ENCODE measurements around the gene CRELD2. TPM values are rescaled to one million over a fixed set of nuclear protein-coding genes. Genes with fewer than 3 reads are reported as not detected.

CRELD2 gene
- total and polyA plus RNA-seq, 2 of the 8 experiments (the other 6 are each of a cell fraction or from before 2014, with no cell fraction given) = 24.5 to 36.6 TPM

DNA sequence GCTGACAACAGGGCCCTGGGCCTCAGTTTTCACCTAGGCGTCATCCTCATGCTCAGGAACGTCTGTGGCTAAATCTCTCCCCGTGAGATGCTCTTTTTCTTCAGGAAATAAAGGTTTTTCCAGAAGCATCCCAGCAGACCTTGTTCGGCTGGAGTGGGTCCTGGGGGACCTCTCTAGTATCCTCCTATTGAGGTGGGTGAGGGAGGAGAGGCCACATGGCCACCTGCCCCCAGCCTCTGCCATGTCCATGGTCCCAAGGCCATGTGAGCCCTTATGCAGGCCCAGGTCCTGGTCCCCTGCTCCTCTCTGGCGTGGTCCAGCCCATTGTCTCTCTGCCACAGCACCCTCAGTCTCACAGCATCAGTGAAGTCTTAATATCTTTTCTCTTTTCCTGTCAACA, 22.2 kb upstream of the CRELD2 start:
- Histone ChIP-seq H2BK15ac (ENCODE audit: low read length) (no peak overlapping the region), H2BK20ac (ENCODE audit: low read length) (no peak overlapping the region), H2AFZ (ENCODE audit: low read length) (no peak overlapping the region), H3K79me2 (ENCODE audit: control insufficient read depth in 1 of 2, insufficient read depth in 2 of 2, low read length in 2 of 2) (no peaks in the 10 kb centered on the region), H2BK12ac (ENCODE audit: low read depth, low read length) (no peak overlapping the region), H3K79me1 (ENCODE audit: low read depth, low read length) (no peaks in the 10 kb centered on the region), H3K4me2 (ENCODE audit: insufficient read depth in 1 of 2, low read depth in 2 of 2, low read length in 2 of 2) (no peak overlapping the region), H4K8ac (ENCODE audit: extremely low read depth, insufficient read depth, low read length) (no peak overlapping the region), H2BK120ac (replicated peaks; ENCODE audit: low read depth, low read length) (no peak overlapping the region), H3K56ac (replicated peaks; ENCODE audit: insufficient read length, low read depth, low read length) (no peak overlapping the region), H3K14ac (ENCODE audit: insufficient read length) (no peak overlapping the region), H2AK5ac (ENCODE audit: low read depth, low read length) (no peak overlapping the region), H3K23me2 (ENCODE audit: low read depth, low read length) (no peaks in the 10 kb centered on the region), H3K18ac (ENCODE audit: extremely low read depth, low read length) (no peak overlapping the region), H4K20me1 (replicated peaks in 1 of 2; ENCODE audit: control insufficient read depth in 1 of 2, insufficient read depth in 2 of 2, low read length in 2 of 2) (peaks cover 0 to 2% of the 10 kb centered on the region in 2 experiments), H3K23ac (ENCODE audit: insufficient read length) (no peak overlapping the region), H3K9me3 (ENCODE audit: insufficient read depth in 2 of 2, low read depth in 1 of 2, low read length in 1 of 2) (peaks cover 0 to 5% of the 10 kb centered on the region in 2 experiments; a peak in 2 of 4 replicates), H3K4me3 (ENCODE audit: extremely low read depth in 1 of 4, insufficient read depth in 2 of 4, low read depth in 3 of 4, low read length in 4 of 4) (no peak overlapping the region), H4K5ac (ENCODE audit: insufficient read length, low read depth, low read length) (no peak overlapping the region), H3K27ac (ENCODE audit: low read depth, low read length) (no peak overlapping the region), H2BK5ac (ENCODE audit: low read depth, low read length) (no peak overlapping the region), H3K27me3 (replicated peaks in 1 of 4; ENCODE audit: control insufficient read depth in 3 of 4, extremely low read depth in 1 of 4, insufficient read depth in 3 of 4, low read length in 3 of 4) (no peaks in the 10 kb centered on the region), H3K4ac (replicated peaks; ENCODE audit: insufficient read length, low read depth, low read length) (no peak overlapping the region), H3K4me1 (replicated peaks in 1 of 4; ENCODE audit: control insufficient read depth in 3 of 4, insufficient read depth in 4 of 4, low read length in 3 of 4) (no peaks in the 10 kb centered on the region), H3K9ac (replicated peaks in 1 of 4; ENCODE audit: extremely low read depth in 1 of 4, low read depth in 3 of 4, low read length in 3 of 4) (no peak overlapping the region), H4K91ac (replicated peaks; ENCODE audit: insufficient read length, low read length) (no peak overlapping the region), H3K36me3 (ENCODE audit: control insufficient read depth in 2 of 4, insufficient read depth in 4 of 4, low read length in 3 of 4) (peaks cover 0 to 9% (median under 1%) of the 10 kb centered on the region in 4 experiments; a peak in 3 of 8 replicates)
- ChIA-PET CTCF (ENCODE audit: partially characterized antibody) (interaction anchor here (1.0 kb wide), 1 partner anchor 97 kb away, joined by 3 read pairs; no protein-coding TSS in a partner anchor), POLR2A (ENCODE audit: partially characterized antibody) (no interaction called here)
- WGBS, 2 experiments (ENCODE audit: extremely low coverage in 1 of 2, insufficient coverage in 1 of 2, insufficient read length in 1 of 2, insufficient replicate concordance in 2 of 2, low coverage in 1 of 2, low lambda C conversion rate in 2 of 2, missing lambda C conversion rate in 1 of 2) = 86% methylated on average over 5 of the region's 5 CpGs; no CpG with 5 or more reads in 1 of the 2 experiments
- DNase-seq (ENCODE audit: low read depth in 1 of 2, low spot score in 2 of 2) (no peak), FAIRE-seq (no peak)
- TF ChIP-seq SIN3A (conservative IDR thresholded peaks at IDR 0.05 in 1 of 2, IDR thresholded peaks at IDR 0.05 in 1 of 2; ENCODE audit: low read depth in 1 of 2, low read length in 2 of 2) = no peak
- no peak for TF ChIP-seq TBP (IDR thresholded peaks at IDR 0.05; ENCODE audit: low read depth, low read length)
- TF ChIP-seq HDAC2 (IDR thresholded peaks at IDR 0.05; ENCODE audit: borderline replicate concordance in 1 of 2, low read depth in 2 of 2, low read length in 2 of 2) = no peak
- TF ChIP-seq RFX5 (IDR thresholded peaks at IDR 0.05; ENCODE audit: borderline replicate concordance, low read depth, low read length) = no peak
- TF ChIP-seq SIX5 (IDR thresholded peaks at IDR 0.05; ENCODE audit: low read depth, low read length) = no peak
- TF ChIP-seq KDM4A (IDR thresholded peaks at IDR 0.05; ENCODE audit: low read depth, low read length, severe bottlenecking) = no peak
- no peak for TF ChIP-seq CTBP2 (IDR thresholded peaks at IDR 0.05; ENCODE audit: borderline replicate concordance, insufficient read depth, insufficient read length, low read length)
- TF ChIP-seq, protein P1, sequence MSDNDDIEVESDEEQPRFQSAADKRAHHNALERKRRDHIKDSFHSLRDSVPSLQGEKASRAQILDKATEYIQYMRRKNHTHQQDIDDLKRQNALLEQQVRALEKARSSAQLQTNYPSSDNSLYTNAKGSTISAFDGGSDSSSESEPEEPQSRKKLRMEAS (IDR thresholded peaks at IDR 0.05) = no peak
- no peak for TF ChIP-seq EZH2 (IDR thresholded peaks at IDR 0.05; ENCODE audit: low read depth, low read length, severe bottlenecking)
- no peak for TF ChIP-seq JUN (IDR thresholded peaks at IDR 0.05; ENCODE audit: low read depth, low read length)
- no peak for TF ChIP-seq BCL11A (IDR thresholded peaks at IDR 0.05; ENCODE audit: low read depth in 2 of 2, low read length in 2 of 2)
- no peak for TF ChIP-seq CEBPB (IDR thresholded peaks at IDR 0.05; ENCODE audit: low read depth, low read length)
- no peak for TF ChIP-seq EP300 (IDR thresholded peaks at IDR 0.05; ENCODE audit: borderline replicate concordance in 1 of 2, low read depth in 2 of 2, low read length in 2 of 2)
- no peak for TF ChIP-seq SP1 (IDR thresholded peaks at IDR 0.05; ENCODE audit: low read depth, low read length)
